GM21737 (cell line): ENCODE measurements around the gene CYB5A.

Source experiments
- ATAC-seq: cut with Tn5 transposase; IDR thresholded peaks from one replicate; pipeline ENCODE4 v1.9.1; 2021; ENCODE audit warnings: mild to moderate bottlenecking, moderate library complexity; ENCODE audit not compliant: unreplicated experiment

The CYB5A gene

GRCh38 chr18:74219056-74219455, 72.7 kb downstream of the CYB5A start:
- ATAC-seq = no peak

- no peak for ATAC-seq
Observed at GRCh38 chr18:74217476-74218143, 74.2 kb downstream of the CYB5A start.

GRCh38 chr18:74216661-74217110, 75.1 kb downstream of the CYB5A start:
- ATAC-seq = no peak

GRCh38 chr18:74215863-74216262, 75.9 kb downstream of the CYB5A start:
- no peak for ATAC-seq

- no peak for ATAC-seq
Observed at GRCh38 chr18:74213429-74213828, 78.3 kb downstream of the CYB5A start.

GRCh38 chr18:74204526-74205152, 87.1 kb downstream of the CYB5A start:
- no peak for ATAC-seq

GRCh38 chr18:74203811-74204210, 88.0 kb downstream of the CYB5A start:
- ATAC-seq = no peak
